ENCODE results near the gene SRGAP2B.
"Not testable (repeated sequence)": the region's sequence is repeated elsewhere in the genome, so short reads cannot be mapped to it uniquely, and the experiment has no call there.

- TF ChIP-seq CTCF (conservative IDR thresholded peaks at IDR 0.05); ZFX (IDR thresholded peaks at IDR 0.05): not testable (repeated sequence)
These were observed 1.5 kb downstream of the SRGAP2B start for GRCh38 chr1:145093517-145094149.
